SK-N-SH (cell line): Measurements from ENCODE around the gene ABCA8.

ENCODE experiments used
- EP300 ChIP-seq, 2 experiments: IDR thresholded peaks; 2 replicates each; pipeline versions ENCODE4 v1.4.0 to v1.6.1; 2012; ENCODE audit warnings: borderline replicate concordance in 1 of 2, low read depth in 1 of 2, low read length in 1 of 2
- GABPA ChIP-seq: IDR thresholded peaks from 2 replicates; pipeline ENCODE4 v1.4.0; 2012; ENCODE audit warnings: low read depth, mild to moderate bottlenecking
- RAD21 ChIP-seq: IDR thresholded peaks from 2 replicates; pipeline ENCODE4 v1.6.1; 2012; ENCODE audit warnings: mild to moderate bottlenecking, low read length
- YY1 ChIP-seq: IDR thresholded peaks from 2 replicates; pipeline ENCODE4 v1.4.0; 2012; ENCODE audit warnings: low read depth, mild to moderate bottlenecking
- TF ChIP-seq, protein P1 (sequence below): fragments of 200-600 bp; sonication (generic); IDR thresholded peaks from 2 replicates; pipeline ENCODE4 v1.6.1; 2017; ENCODE audit warnings: antibody characterized with exemption, mild to moderate bottlenecking, moderate library complexity

DNA sequence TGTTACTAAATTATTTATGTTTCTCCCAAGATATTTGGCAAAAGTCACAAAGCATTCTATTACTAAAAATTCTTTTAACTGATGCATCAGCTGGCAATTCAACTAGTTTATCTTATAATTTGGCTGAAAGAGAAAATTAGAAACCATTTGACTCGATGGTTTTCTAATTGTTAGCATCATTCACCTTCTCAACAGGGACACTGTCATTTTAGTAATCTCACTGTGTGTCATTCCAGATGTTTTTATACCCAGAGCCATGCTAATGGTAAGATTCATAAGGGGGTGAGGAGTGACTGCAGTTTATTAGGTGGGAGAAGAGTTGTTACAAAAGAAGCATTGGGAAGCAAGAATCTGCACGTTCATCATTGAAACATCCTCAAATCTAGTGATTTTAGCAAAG is 124.9 kb downstream of the ABCA8 start:
- TF ChIP-seq YY1 (no peak), RAD21 (no peak), GABPA (no peak), EP300 (IDR thresholded peaks at IDR 0.05; ENCODE audit: borderline replicate concordance in 1 of 2, low read depth in 1 of 2, low read length in 1 of 2) (no peak)
- TF ChIP-seq, protein P1, sequence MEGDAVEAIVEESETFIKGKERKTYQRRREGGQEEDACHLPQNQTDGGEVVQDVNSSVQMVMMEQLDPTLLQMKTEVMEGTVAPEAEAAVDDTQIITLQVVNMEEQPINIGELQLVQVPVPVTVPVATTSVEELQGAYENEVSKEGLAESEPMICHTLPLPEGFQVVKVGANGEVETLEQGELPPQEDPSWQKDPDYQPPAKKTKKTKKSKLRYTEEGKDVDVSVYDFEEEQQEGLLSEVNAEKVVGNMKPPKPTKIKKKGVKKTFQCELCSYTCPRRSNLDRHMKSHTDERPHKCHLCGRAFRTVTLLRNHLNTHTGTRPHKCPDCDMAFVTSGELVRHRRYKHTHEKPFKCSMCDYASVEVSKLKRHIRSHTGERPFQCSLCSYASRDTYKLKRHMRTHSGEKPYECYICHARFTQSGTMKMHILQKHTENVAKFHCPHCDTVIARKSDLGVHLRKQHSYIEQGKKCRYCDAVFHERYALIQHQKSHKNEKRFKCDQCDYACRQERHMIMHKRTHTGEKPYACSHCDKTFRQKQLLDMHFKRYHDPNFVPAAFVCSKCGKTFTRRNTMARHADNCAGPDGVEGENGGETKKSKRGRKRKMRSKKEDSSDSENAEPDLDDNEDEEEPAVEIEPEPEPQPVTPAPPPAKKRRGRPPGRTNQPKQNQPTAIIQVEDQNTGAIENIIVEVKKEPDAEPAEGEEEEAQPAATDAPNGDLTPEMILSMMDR, result no peak
